Stomach smooth muscle (tissue), 2 donors: ENCODE measurements around the gene FOXE3.
A peak's percentile ranks its signal among the peaks of the same experiment; 100 is the strongest.

Experiments used
- H3K27ac ChIP-seq: one replicate; pipeline ENCODE4 v1.7.0; 2013; ENCODE audit warnings: mild to moderate bottlenecking, low read length, inconsistent platforms
- H3K27me3 ChIP-seq, 2 donors: one replicate each; pipeline ENCODE4 v1.7.0; 2013; ENCODE audit warnings: low read length in 2 of 2; ENCODE audit not compliant: insufficient read depth in 2 of 2, control insufficient read depth in 1 of 2
- H3K36me3 ChIP-seq, 2 donors: one replicate each; pipeline ENCODE4 v1.7.0; 2013; ENCODE audit warnings: low read length in 2 of 2; ENCODE audit not compliant: control insufficient read depth in 2 of 2, insufficient read depth in 2 of 2
- H3K4me1 ChIP-seq: one replicate; pipeline ENCODE4 v1.7.0; 2013; ENCODE audit warnings: low read length; ENCODE audit not compliant: control insufficient read depth, insufficient read depth
- H3K4me3 ChIP-seq, 2 donors: one replicate each; pipeline ENCODE4 v1.7.0; 2013; ENCODE audit warnings: low read length in 2 of 2
- H3K9ac ChIP-seq, 2 donors: one replicate each; pipeline ENCODE4 v1.7.0; 2013; ENCODE audit warnings: low read length in 2 of 2, mild to moderate bottlenecking in 1 of 2
- H3K9me3 ChIP-seq, 2 donors: one replicate each; pipeline ENCODE4 v1.7.0; 2013; ENCODE audit warnings: low read length in 2 of 2; ENCODE audit not compliant: control insufficient read depth in 2 of 2
- donor health status: healthy.
- donor health status: Pancreatic carcinoma.

FOXE3 gene

GRCh38 chr1:47403321-47403910 lies 12.7 kb upstream of the FOXE3 start:
- Histone ChIP-seq H3K4me3 (no peak overlapping the region), H3K9me3 (no peaks in the 10 kb centered on the region), H3K36me3 (no peaks in the 10 kb centered on the region), H3K4me1 (no peaks in the 10 kb centered on the region), H3K27me3 (peaks cover 7 to 23% of the 10 kb centered on the region in 2 donors), H3K27ac (no peak overlapping the region), H3K9ac (no peak overlapping the region)

- H3K27me3 ChIP-seq: peaks cover 0 to 16% of the 10 kb centered on the region in 2 donors
- H3K4me3 ChIP-seq: no peak overlapping the region
- no peaks in the 10 kb centered on the region for H3K36me3 ChIP-seq
- no peaks in the 10 kb centered on the region for H3K9me3 ChIP-seq
- H3K27ac ChIP-seq: no peak overlapping the region
- no peaks in the 10 kb centered on the region for H3K4me1 ChIP-seq
- no peak overlapping the region for H3K9ac ChIP-seq
Measured at GRCh38 chr1:47405697-47406096, 10.4 kb upstream of the FOXE3 start.

GRCh38 chr1:47406966-47407365 lies 9.1 kb upstream of the FOXE3 start:
- no peak overlapping the region for H3K4me3 ChIP-seq
- no peaks in the 10 kb centered on the region for H3K9me3 ChIP-seq
- no peaks in the 10 kb centered on the region for H3K36me3 ChIP-seq
- no peaks in the 10 kb centered on the region for H3K4me1 ChIP-seq
- peaks cover 0 to 10% of the 10 kb centered on the region in 2 donors for H3K27me3 ChIP-seq
- no peak overlapping the region for H3K9ac ChIP-seq
- H3K27ac ChIP-seq: no peak overlapping the region

GRCh38 chr1:47407481-47407880 lies 8.6 kb upstream of the FOXE3 start:
- Histone ChIP-seq H3K36me3 (no peaks in the 10 kb centered on the region), H3K27me3 (peaks cover 0 to 10% of the 10 kb centered on the region in 2 donors), H3K4me1 (no peaks in the 10 kb centered on the region), H3K9me3 (no peaks in the 10 kb centered on the region), H3K9ac (no peak overlapping the region), H3K4me3 (no peak overlapping the region), H3K27ac (no peak overlapping the region)

- H3K36me3 ChIP-seq: no peaks in the 10 kb centered on the region
- no peaks in the 10 kb centered on the region for H3K9me3 ChIP-seq
- H3K4me3 ChIP-seq: no peak overlapping the region
- no peaks in the 10 kb centered on the region for H3K4me1 ChIP-seq
- no peak overlapping the region for H3K9ac ChIP-seq
- H3K27me3 ChIP-seq: peaks cover 0 to 11% of the 10 kb centered on the region in 2 donors
- H3K27ac ChIP-seq: no peak overlapping the region
Measured at GRCh38 chr1:47409311-47410067, 6.6 kb upstream of the FOXE3 start.

GRCh38 chr1:47410068-47410455 lies 6.0 kb upstream of the FOXE3 start:
- H3K27ac ChIP-seq: no peak overlapping the region
- no peaks in the 10 kb centered on the region for H3K4me1 ChIP-seq
- no peak overlapping the region for H3K4me3 ChIP-seq
- H3K9me3 ChIP-seq: no peaks in the 10 kb centered on the region
- H3K36me3 ChIP-seq: no peaks in the 10 kb centered on the region
- H3K27me3 ChIP-seq: peaks cover 0 to 17% of the 10 kb centered on the region in 2 donors
- no peak overlapping the region for H3K9ac ChIP-seq

GRCh38 chr1:47411436-47411835 lies 4.6 kb upstream of the FOXE3 start:
- Histone ChIP-seq H3K27ac (no peak overlapping the region), H3K27me3 (peaks cover 10 to 22% of the 10 kb centered on the region in 2 donors), H3K9ac (no peak overlapping the region), H3K4me1 (no peaks in the 10 kb centered on the region), H3K36me3 (no peaks in the 10 kb centered on the region), H3K4me3 (no peak overlapping the region), H3K9me3 (no peaks in the 10 kb centered on the region)

GRCh38 chr1:47412437-47412836 lies 3.6 kb upstream of the FOXE3 start:
- H3K4me1 ChIP-seq: no peaks in the 10 kb centered on the region
- peaks cover 15 to 25% of the 10 kb centered on the region in 2 donors for H3K27me3 ChIP-seq

GRCh38 chr1:47416319-47417169 lies 459 bp downstream of the FOXE3 start:
- no peak overlapping the region for H3K27ac ChIP-seq
- peaks cover 25 to 32% of the 10 kb centered on the region in 2 donors for H3K27me3 ChIP-seq
- H3K9me3 ChIP-seq: no peaks in the 10 kb centered on the region
- H3K9ac ChIP-seq: no peak overlapping the region
- no peaks in the 10 kb centered on the region for H3K4me1 ChIP-seq
- no peaks in the 10 kb centered on the region for H3K36me3 ChIP-seq
- H3K4me3 ChIP-seq: peak overlapping the region in 1 of 2 donors; percentile 47

More at GRCh38 chr1:47412437-47412836, 3.6 kb upstream of the FOXE3 start:
- Histone ChIP-seq H3K27ac (no peak overlapping the region), H3K9me3 (no peaks in the 10 kb centered on the region), H3K4me3 (no peak overlapping the region), H3K36me3 (no peaks in the 10 kb centered on the region), H3K9ac (no peak overlapping the region)

GRCh38 chr1:47417170-47418044 lies 1.3 kb downstream of the FOXE3 start:
- no peak overlapping the region for H3K4me3 ChIP-seq
- H3K4me1 ChIP-seq: no peaks in the 10 kb centered on the region
- no peaks in the 10 kb centered on the region for H3K9me3 ChIP-seq
- H3K36me3 ChIP-seq: no peaks in the 10 kb centered on the region
- no peak overlapping the region for H3K9ac ChIP-seq
- H3K27me3 ChIP-seq: peaks cover 25 to 33% of the 10 kb centered on the region in 2 donors
- H3K27ac ChIP-seq: no peak overlapping the region
